Heart right ventricle (tissue), 16 donors: Measurements from ENCODE around the gene FBF1. TPM values are rescaled to one million over a fixed set of nuclear protein-coding genes. Genes with fewer than 3 reads are reported as not detected.

Experiments
- ATAC-seq, 8 donors: fragments of 200-7000 bp; cut with Tn5 transposase; one replicate each; pipeline ENCODE4 v1.9.1; 2020; ENCODE audit warnings: mild to moderate bottlenecking in 8 of 8, moderate library complexity in 8 of 8, moderate number of reproducible peaks in 1 of 8
- DNase-seq, 2 donors: peaks; one replicate each; pipeline ENCODE4 v3.0.0-alpha.2; 2020
- H3K27ac ChIP-seq, 10 donors: fragments of 200-600 bp; sonication (generic) in 2 of 10; one replicate each; pipeline versions ENCODE4 v1.5.0 to v1.8.0; 2020 to 2022; ENCODE audit warnings: mild to moderate bottlenecking in 3 of 10
- H3K27me3 ChIP-seq, 7 donors: fragments of 200-600 bp; one replicate each; pipeline ENCODE4 v1.8.0; 2021 to 2022; ENCODE audit warnings: mild to moderate bottlenecking in 2 of 7
- H3K36me3 ChIP-seq, 9 donors: fragments of 200-600 bp; sonication (generic) in 1 of 9; one replicate each; pipeline versions ENCODE4 v1.5.0 to v1.8.0; 2020 to 2022; ENCODE audit warnings: mild to moderate bottlenecking in 2 of 9
- H3K4me1 ChIP-seq, 9 donors: fragments of 200-600 bp; sonication (generic) in 1 of 9; one replicate each; pipeline versions ENCODE4 v1.5.0 to v1.8.0; 2020 to 2022; ENCODE audit warnings: mild to moderate bottlenecking in 4 of 9
- H3K4me3 ChIP-seq, 10 donors: fragments of 200-600 bp; sonication (generic) in 2 of 10; one replicate each; pipeline versions ENCODE4 v1.5.0 to v1.8.0; 2020 to 2022; ENCODE audit warnings: mild to moderate bottlenecking in 7 of 10, moderate library complexity in 2 of 10
- H3K9me3 ChIP-seq, 11 donors: fragments of 200-600 bp in 10 of 11; sonication (generic) in 2 of 11; one replicate each; pipeline versions ENCODE4 v1.5.0 to v1.8.0; 2013 to 2022; ENCODE audit warnings: mild to moderate bottlenecking in 2 of 11, control low read depth in 1 of 11, moderate library complexity in 1 of 11
- CTCF ChIP-seq, 9 donors: fragments of 200-600 bp; sonication (generic) in 2 of 9; IDR thresholded peaks; one replicate each; pipeline versions ENCODE4 v1.5.0 to v1.8.0; 2021 to 2022; ENCODE audit warnings: antibody characterized with exemption in 9 of 9, mild to moderate bottlenecking in 5 of 9, moderate library complexity in 1 of 9
- WGBS, 2 donors: extraction: QIAGEN DNeasy Blood & Tissue Kit; methylation state at CpG; one replicate each; pipeline ENCODE4 v1.1.7; 2013; ENCODE audit warnings: inconsistent platforms in 1 of 2; 5-methylcytosine and 5-hydroxymethylcytosine counted together
- intact Hi-C, 10 donors: fragments of 100-400 bp; cut with DNase I; formaldehyde crosslinking; loops; one replicate each; pipeline versions ENCODE4 v1.11.1 to v1.14.2; 2022
- polyA plus RNA-seq, 2 donors: library from polyadenylated mRNA; stranded (reverse); fragments of 200-250 nt; gene quantifications; one replicate each; pipeline ENCODE4 v1.2.3, GENCODE V29; 2013
- total RNA-seq, 10 donors: library from RNA; stranded (reverse); fragmentation: NEBNext Ultra II Directional in 3 of 10; extraction: Animal tissue kit (Norgen Biotek cat#: 25700) in 3 of 10; gene quantifications; one replicate each; pipeline versions ENCODE4 v1.2.1 to v1.2.4, GENCODE V29; 2021 to 2023
- donor health status: Arrhythmogenic right ventricular cardiomyopathy.
- donor health status: ischemic (EF 13 %, LVEDD 7.1; RV severe dilation, severe dysfunction).
- donor health status: healthy with polysubstance abuse.
- donor health status: DM: no; HTN: yes; CAD: no.
- donor health status: DM: no; HTN: no; CAD: no.
- donor health status: ischemic (EF 25% LVEDD 6.9; RV normal size, moderate dysfunction).
- donor health status: ischemic (EF 25% LVEDD 5.7; RV mildly dilated, moderate dysfunction).
- donor health status: healthy.
- donor health status: DM: yes; HTN: yes; CAD: no.
- donor health status: Ischemic cardiomyopathy.
- donor health status: ischemic (EF 35%, LVEDD 5.7; RV mildly dilated, moderate dysfunction).
- donor health status: nonischemic (EF 11% LVEDD 7.7; RV severe dilation, severe dysfunction).
- donor health status: DM: yes; HTN: yes; CAD: no.
- donor health status: PGD.
- donor health status: ischemic (EF 29% LVEDD 5.4; RV normal size, mild dysfunction).
- donor health status: nonischemic (EF 23%, LVEDD 6.1; RV moderate dilation, normal function).

FBF1 gene
- total and polyA plus RNA-seq, 12 donors, result 1.6 to 8.3 (median 2.8) TPM

- Histone ChIP-seq H3K27me3 (no peaks in the 10 kb centered on the region), H3K27ac (no peak overlapping the region), H3K4me3 (no peak overlapping the region), H3K4me1 (peaks cover 0 to 3% (median 0%) of the 10 kb centered on the region in 9 donors), H3K9me3 (no peaks in the 10 kb centered on the region), H3K36me3 (peaks cover 0 to 51% (median 0%) of the 10 kb centered on the region in 9 donors)
- TF ChIP-seq CTCF (IDR thresholded peaks at IDR 0.05), result no peak
- DNase-seq (no peak), ATAC-seq (no peak)
- WGBS, 2 donors, result 75 to 81% methylated on average over 11 of the region's 11 CpGs
- intact Hi-C loops, result no loop called here
These were observed 20.7 kb downstream of the FBF1 start for GRCh38 chr17:75920045-75920560.

DNA sequence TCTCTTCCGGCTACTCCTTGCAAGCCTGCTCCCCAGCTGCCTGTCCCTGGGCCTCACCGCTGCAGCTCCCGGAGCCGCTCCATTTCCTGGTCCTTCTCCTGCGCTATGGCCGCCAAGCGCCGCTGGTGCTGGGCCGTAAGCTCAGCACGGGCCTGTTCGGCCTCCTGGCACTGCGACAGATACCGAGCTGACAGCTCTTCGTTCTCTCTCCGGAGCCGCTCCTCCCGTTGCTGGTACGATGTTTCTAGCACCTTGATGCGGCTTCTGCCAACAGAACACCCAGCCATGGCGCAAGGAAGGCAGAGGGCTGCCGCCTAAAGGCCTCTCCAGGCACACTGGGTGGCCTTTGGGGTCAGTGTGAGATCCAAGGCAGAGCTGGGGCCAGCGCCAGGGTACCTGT, 21.2 kb downstream of the FBF1 start:
- no peak for TF ChIP-seq CTCF (IDR thresholded peaks at IDR 0.05)
- intact Hi-C loops, result no loop called here

DNA sequence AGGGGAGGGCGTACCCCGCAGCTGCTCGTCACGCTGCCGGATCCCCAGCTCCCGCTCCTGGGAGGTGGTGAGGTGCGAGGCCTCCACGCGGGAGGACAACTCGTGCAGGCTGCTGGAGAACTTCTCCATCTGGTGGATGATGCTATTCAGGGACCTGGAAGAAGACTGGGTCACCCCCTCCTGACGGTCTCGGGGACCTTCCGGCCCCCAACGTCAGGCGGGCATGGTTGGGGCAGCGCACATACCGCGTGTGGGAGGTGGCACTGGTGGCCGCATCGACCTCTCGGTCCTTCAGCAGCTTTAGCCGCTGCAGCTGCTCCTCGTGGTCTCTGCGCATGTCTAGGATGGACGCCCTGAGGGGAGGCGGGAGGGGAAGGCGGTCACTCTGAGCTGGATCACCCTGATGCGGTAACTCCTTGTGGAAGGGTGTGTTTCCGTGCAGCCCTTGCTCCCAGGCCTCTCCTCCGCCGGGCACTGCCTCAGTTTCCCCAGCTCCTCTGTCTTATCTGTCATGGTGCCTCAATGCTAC, 22.9 kb downstream of the FBF1 start:
- no peak for ATAC-seq
- Histone ChIP-seq H3K4me1 (no peaks in the 10 kb centered on the region), H3K9me3 (no peaks in the 10 kb centered on the region), H3K27me3 (no peaks in the 10 kb centered on the region), H3K36me3 (peaks cover 0 to 53% (median 0%) of the 10 kb centered on the region in 9 donors), H3K27ac (no peak overlapping the region), H3K4me3 (no peak overlapping the region)
- DNase-seq, result no peak
- intact Hi-C loops, result no loop called here
- WGBS, 2 donors, result 96 to 97% methylated on average over 31 of the region's 31 CpGs
- no peak for TF ChIP-seq CTCF (IDR thresholded peaks at IDR 0.05)

More for the DNA sequence above, 21.2 kb downstream of the FBF1 start:
- Histone ChIP-seq H3K36me3 (peaks cover 0 to 51% (median 0%) of the 10 kb centered on the region in 9 donors), H3K4me3 (no peak overlapping the region), H3K9me3 (no peaks in the 10 kb centered on the region), H3K4me1 (peaks cover 0 to 3% (median 0%) of the 10 kb centered on the region in 9 donors), H3K27ac (no peak overlapping the region), H3K27me3 (no peaks in the 10 kb centered on the region)
- DNase-seq (no peak), ATAC-seq (no peak)
- 91 to 94% methylated on average over 22 of the region's 22 CpGs for WGBS, 2 donors

- no peak overlapping the region for H3K27ac ChIP-seq
- H3K36me3 ChIP-seq, result peaks cover 0 to 51% (median 0%) of the 10 kb centered on the region in 9 donors
- no peak overlapping the region for H3K4me3 ChIP-seq
- WGBS, 2 donors, result 87 to 88% methylated on average over 22 of the region's 23 CpGs
- intact Hi-C loops, result no loop called here
- no peaks in the 10 kb centered on the region for H3K9me3 ChIP-seq
- no peak for TF ChIP-seq CTCF (IDR thresholded peaks at IDR 0.05)
- H3K27me3 ChIP-seq, result no peaks in the 10 kb centered on the region
- no peaks in the 10 kb centered on the region for H3K4me1 ChIP-seq
- ATAC-seq, result no peak
- no peak for DNase-seq
These were observed 23.5 kb downstream of the FBF1 start for GRCh38 chr17:75917141-75917916.
